WTC11 (cell line): ENCODE results near the gene ASB5. TPM values are rescaled to one million over a fixed set of nuclear protein-coding genes. Genes with fewer than 3 reads are reported as not detected.

Experiments used
- ATAC-seq: fragments of 200-7000 bp; cut with Tn5 transposase; 2 replicates; pipeline ENCODE4 v1.10.0; 2021; ENCODE audit warnings: mild to moderate bottlenecking, moderate library complexity
- CTCF ChIA-PET: fragments of 300-600 bp; sonication (Branson Sonifier 250); formaldehyde crosslinking; loops from one replicate; lab custom pipeline; 2021; ENCODE audit warnings: antibody characterized with exemption; lab: Charles Lee
- POLR2A ChIA-PET: fragments of 350-600 bp; sonication (Branson Sonifier 250); formaldehyde crosslinking; loops from one replicate; lab custom pipeline; 2021; ENCODE audit warnings: antibody characterized with exemption; lab: Charles Lee
- DNase-seq: peaks from one replicate; pipeline ENCODE4 v3.0.0; 2021; ENCODE audit warnings: low spot score
- H3K27ac Mint-ChIP-seq: 2 replicates; pipeline ENCODE4 v1.8.0; 2021; ENCODE audit warnings: mixed read lengths
- H3K27me3 Mint-ChIP-seq: 2 replicates; pipeline ENCODE4 v1.8.0; 2021; ENCODE audit warnings: low read depth, mild to moderate bottlenecking, moderate library complexity, mixed read lengths
- H3K36me3 Mint-ChIP-seq: 2 replicates; pipeline ENCODE4 v1.8.0; 2021; ENCODE audit warnings: mixed read lengths
- H3K4me1 Mint-ChIP-seq: 2 replicates; pipeline ENCODE4 v1.8.0; 2022; ENCODE audit warnings: mixed read lengths
- H3K4me3 Mint-ChIP-seq: 2 replicates; pipeline ENCODE4 v1.8.0; 2021; ENCODE audit warnings: mild to moderate bottlenecking, moderate library complexity, mixed read lengths
- H3K9me3 Mint-ChIP-seq: 2 replicates; pipeline ENCODE4 v1.8.0; 2021; ENCODE audit warnings: mixed read lengths
- HMGA2 ChIP-seq: fragments of 250-450 bp; sonication (Bioruptor Pico); IDR thresholded peaks from 2 replicates; pipeline ENCODE4 v1.4.0; 2021; ENCODE audit warnings: mild to moderate bottlenecking, moderate library complexity
- NFYB ChIP-seq: sonication (generic); formaldehyde crosslinking; conservative IDR thresholded peaks from 2 replicates; pipeline ENCODE4 v1.8.0; 2022; ENCODE audit warnings: low read depth, missing genetic modification reagents
- total RNA-seq: library from RNA; stranded (reverse); gene quantifications from 3 replicates; pipeline ENCODE4 v1.2.3, GENCODE V29; 2021

ASB5 gene
- total RNA-seq, 1 experiment from 2014 or later: not detected

- CTCF ChIA-PET: no interaction called here
- Mint-ChIP-seq H3K4me1 (peaks cover 34% of the 10 kb centered on the region), H3K27ac (no peak overlapping the region), H3K27me3 (no peaks in the 10 kb centered on the region; the same call in 1 of the 2 replicates), H3K4me3 (no peak overlapping the region), H3K9me3 (no peaks in the 10 kb centered on the region), H3K36me3 (no peaks in the 10 kb centered on the region)
- POLR2A ChIA-PET: no interaction called here
- no peak for TF ChIP-seq NFYB (CRISPR knock-in tag)
- no peak for TF ChIP-seq HMGA2 (CRISPR knock-in tag)
- no peak for ATAC-seq
- no peak for DNase-seq
Observed at GRCh38 chr4:176185051-176185450, 84.0 kb downstream of the ASB5 start.

Other genes starting within 250 kb of the ASB5 start
- gene WDR17, start 203.4 kb downstream of the ASB5 start, total RNA-seq: 4.4 to 4.9 TPM (median 4.6 TPM) in 3 replicates
- gene SPATA4, start 73.6 kb downstream of the ASB5 start, total RNA-seq: not detected in 3 replicates
- 117 to 127 TPM (median 125 TPM) in 3 replicates for gene SPCS3, start 50.7 kb upstream of the ASB5 start, total RNA-seq